ENCODE measurements around the gene MROH2A.

MROH2A gene

GRCh38 chr2:233824373-233824772 is 46.2 kb downstream of the MROH2A start:
- H3K4me3 ChIP-seq (replicated peaks; ENCODE audit: low read depth, low read length): no peak overlapping the region
- TF ChIP-seq CTCF (IDR thresholded peaks at IDR 0.05; ENCODE audit: low read depth, low read length, missing control alignments): no peak
- no peak for DNase-seq (ENCODE audit: extremely low read depth, low read depth)

GRCh38 chr2:233828546-233829192 is 50.5 kb downstream of the MROH2A start:
- no peak for TF ChIP-seq CTCF (IDR thresholded peaks at IDR 0.05; ENCODE audit: low read depth, low read length, missing control alignments)
- DNase-seq (ENCODE audit: extremely low read depth, low read depth): no peak
- no peak overlapping the region for H3K4me3 ChIP-seq (replicated peaks; ENCODE audit: low read depth, low read length)

- TF ChIP-seq CTCF (IDR thresholded peaks at IDR 0.05; ENCODE audit: low read depth, low read length, missing control alignments): no peak
- DNase-seq (ENCODE audit: extremely low read depth, low read depth): no peak
- no peak overlapping the region for H3K4me3 ChIP-seq (replicated peaks; ENCODE audit: low read depth, low read length)
Observed at GRCh38 chr2:233829193-233830110, 51.3 kb downstream of the MROH2A start.

GRCh38 chr2:233830111-233830802 is 52.1 kb downstream of the MROH2A start:
- TF ChIP-seq CTCF (IDR thresholded peaks at IDR 0.05; ENCODE audit: low read depth, low read length, missing control alignments): no peak
- no peak overlapping the region for H3K4me3 ChIP-seq (replicated peaks; ENCODE audit: low read depth, low read length)
- no peak for DNase-seq (ENCODE audit: extremely low read depth, low read depth)

- H3K4me3 ChIP-seq (replicated peaks; ENCODE audit: low read depth, low read length): no peak overlapping the region
- no peak for TF ChIP-seq CTCF (IDR thresholded peaks at IDR 0.05; ENCODE audit: low read depth, low read length, missing control alignments)
- no peak for DNase-seq (ENCODE audit: extremely low read depth, low read depth)
Observed at GRCh38 chr2:233831011-233831721, 53.0 kb downstream of the MROH2A start.

- no peak for TF ChIP-seq CTCF (IDR thresholded peaks at IDR 0.05; ENCODE audit: low read depth, low read length, missing control alignments)
- DNase-seq (ENCODE audit: extremely low read depth, low read depth): no peak
- H3K4me3 ChIP-seq (replicated peaks; ENCODE audit: low read depth, low read length): no peak overlapping the region
Observed at GRCh38 chr2:233831861-233832260, 53.7 kb downstream of the MROH2A start.

Measured in HFF-Myc (cell line).